ENCODE results near the gene DHRS11. TPM values are rescaled to one million over a fixed set of nuclear protein-coding genes. Genes with fewer than 3 reads are reported as not detected.

The DHRS11 gene
- total and polyA plus RNA-seq, 10 of the 15 experiments (the other 5 are each of a cell fraction or from before 2014, with no cell fraction given) = 3.4 to 23.0 (median 14.5) TPM

GRCh38 chr17:36553459-36553858, 38.2 kb upstream of the DHRS11 start (continued):
- no peak for TF ChIP-seq ZNF622 (IDR thresholded peaks at IDR 0.05)
- no peak for TF ChIP-seq ATF3 (IDR thresholded peaks at IDR 0.05; ENCODE audit: borderline replicate concordance, extremely low read depth, low read depth, low read length)
- no peak for TF ChIP-seq SP1 (IDR thresholded peaks at IDR 0.05; ENCODE audit: low read depth, low read length)
- no peak for TF ChIP-seq ZNF592 (IDR thresholded peaks at IDR 0.05)
- no peak for TF ChIP-seq POU2F2 (IDR thresholded peaks at IDR 0.05; ENCODE audit: borderline replicate concordance, low read depth, low read length)
- no peak for TF ChIP-seq ZNF687 (IDR thresholded peaks at IDR 0.05)
- no peak for TF ChIP-seq TARDBP (IDR thresholded peaks at IDR 0.05; ENCODE audit: borderline replicate concordance)
- TF ChIP-seq MYB (IDR thresholded peaks at IDR 0.05; ENCODE audit: borderline replicate concordance, low read depth, low read length) = no peak
